T-helper 1 cell treated with Interleukin-12 subunit alpha and Interleukin-12 subunit beta and Interleukin-4 antibody, amounts not matched to agents 30 ng/mL and 1 ng/mL, for 36 hours (primary cell): ENCODE results near the gene SMCP. TPM values are rescaled to one million over a fixed set of nuclear protein-coding genes. Genes with fewer than 3 reads are reported as not detected.

ENCODE experiments used
- intact Hi-C: fragments of 100-400 bp; cut with micrococcal nuclease; formaldehyde crosslinking; loops from one replicate; pipeline ENCODE4 v1.15.1; 2024
- total RNA-seq: library from RNA; stranded (reverse); gene quantifications from 2 replicates; pipeline ENCODE4 v1.2.3, GENCODE V29; 2022

The SMCP gene
- total RNA-seq, 1 donor from 2014 or later, result not detected

- intact Hi-C loops, result no loop called here
These were observed 8.0 kb downstream of the SMCP start for GRCh38 chr1:152886085-152886484.

GRCh38 chr1:152886758-152887409 lies 8.8 kb downstream of the SMCP start:
- intact Hi-C loops, result no loop called here

GRCh38 chr1:152888126-152888525 lies 10.0 kb downstream of the SMCP start:
- intact Hi-C loops, result no loop called here

GRCh38 chr1:152899027-152899426 lies 20.9 kb downstream of the SMCP start:
- intact Hi-C loops, result no loop called here

- intact Hi-C loops, result no loop called here
These were observed 21.8 kb downstream of the SMCP start for GRCh38 chr1:152899883-152900282.

GRCh38 chr1:152901631-152902030 lies 23.5 kb downstream of the SMCP start:
- intact Hi-C loops, result no loop called here

GRCh38 chr1:152902636-152903035 lies 24.5 kb downstream of the SMCP start:
- intact Hi-C loops, result no loop called here

GRCh38 chr1:152904688-152905440 lies 26.7 kb downstream of the SMCP start:
- intact Hi-C loops, result no loop called here

GRCh38 chr1:152906023-152906565 lies 28.0 kb downstream of the SMCP start:
- intact Hi-C loops, result no loop called here

- intact Hi-C loops, result no loop called here
These were observed 29.8 kb downstream of the SMCP start, which contains the start of gene IVL for GRCh38 chr1:152907686-152908601. TSS of gene IVL (plus strand) at chr1:152908546. CDS start at chr1:152909798, 1,252 bp downstream.

- intact Hi-C loops, result no loop called here
These were observed 31.1 kb downstream of the SMCP start for GRCh38 chr1:152909206-152909605.

GRCh38 chr1:152912471-152912870 lies 34.3 kb downstream of the SMCP start:
- intact Hi-C loops, result no loop called here

- intact Hi-C loops, result no loop called here
These were observed 34.8 kb downstream of the SMCP start for GRCh38 chr1:152912900-152913299.

GRCh38 chr1:152917794-152918193 lies 39.7 kb downstream of the SMCP start:
- intact Hi-C loops, result no loop called here

GRCh38 chr1:152919071-152919470 lies 40.9 kb downstream of the SMCP start:
- intact Hi-C loops, result no loop called here

- intact Hi-C loops, result no loop called here
These were observed 46.1 kb downstream of the SMCP start for GRCh38 chr1:152924191-152924590.

GRCh38 chr1:152926091-152926490 lies 48.0 kb downstream of the SMCP start:
- intact Hi-C loops, result loop anchor here (1.0 kb wide), 1 partner anchor 272 kb away; no protein-coding TSS in a partner anchor

- intact Hi-C loops, result no loop called here
These were observed 50.5 kb downstream of the SMCP start for GRCh38 chr1:152928671-152929070.

- intact Hi-C loops, result no loop called here
These were observed 54.2 kb downstream of the SMCP start for GRCh38 chr1:152932170-152932811.

- intact Hi-C loops, result no loop called here
These were observed 55.1 kb downstream of the SMCP start for GRCh38 chr1:152933196-152933595.
